ENCODE data around the gene SUCNR1. TPM values are rescaled to one million over a fixed set of nuclear protein-coding genes. Genes with fewer than 3 reads are reported as not detected.
"Not testable (repeated sequence)": the region's sequence is repeated elsewhere in the genome, so short reads cannot be mapped to it uniquely, and the experiment has no call there.

The SUCNR1 gene, protein sequence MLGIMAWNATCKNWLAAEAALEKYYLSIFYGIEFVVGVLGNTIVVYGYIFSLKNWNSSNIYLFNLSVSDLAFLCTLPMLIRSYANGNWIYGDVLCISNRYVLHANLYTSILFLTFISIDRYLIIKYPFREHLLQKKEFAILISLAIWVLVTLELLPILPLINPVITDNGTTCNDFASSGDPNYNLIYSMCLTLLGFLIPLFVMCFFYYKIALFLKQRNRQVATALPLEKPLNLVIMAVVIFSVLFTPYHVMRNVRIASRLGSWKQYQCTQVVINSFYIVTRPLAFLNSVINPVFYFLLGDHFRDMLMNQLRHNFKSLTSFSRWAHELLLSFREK
- 0.03 TPM in 1 of 2 replicates, not detected in the other for total RNA-seq (2014; rRNA removed; shearing (Covaris generic))

- no peak for DNase-seq (ENCODE audit: low spot score)
- in situ Hi-C loops (cut with HindIII; ENCODE audit: low sequenced_read_pairs): no loop called here
Measured at GRCh38 chr3:151873398-151873797, at the start of gene SUCNR1. SUCNR1 (plus strand) TSS chr3:151873643; CDS start chr3:151879893, 6,250 bp downstream.

DNA sequence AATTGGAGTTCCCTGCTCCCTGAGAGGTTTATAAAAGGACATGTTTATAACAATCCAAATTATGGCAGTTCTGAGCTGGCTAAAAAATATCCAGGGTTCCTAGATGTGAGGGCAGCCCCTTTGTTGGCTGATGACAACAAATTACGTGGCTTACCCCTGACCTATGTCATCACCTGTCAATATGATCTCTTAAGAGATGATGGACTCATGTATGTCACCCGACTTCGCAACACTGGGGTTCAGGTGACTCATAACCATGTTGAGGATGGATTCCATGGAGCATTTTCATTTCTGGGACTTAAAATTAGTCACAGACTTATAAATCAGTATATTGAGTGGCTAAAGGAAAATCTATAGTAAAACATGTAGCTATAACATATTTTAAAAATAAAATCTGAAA is 45.6 kb upstream of the SUCNR1 start:
- in situ Hi-C loops (cut with HindIII; ENCODE audit: low sequenced_read_pairs): no loop called here
- no peak for DNase-seq (ENCODE audit: low spot score)

GRCh38 chr3:151835751-151836525 is 37.5 kb upstream of the SUCNR1 start:
- in situ Hi-C loops (cut with HindIII; ENCODE audit: low sequenced_read_pairs): no loop called here
- no peak for DNase-seq (ENCODE audit: low spot score)

DNA sequence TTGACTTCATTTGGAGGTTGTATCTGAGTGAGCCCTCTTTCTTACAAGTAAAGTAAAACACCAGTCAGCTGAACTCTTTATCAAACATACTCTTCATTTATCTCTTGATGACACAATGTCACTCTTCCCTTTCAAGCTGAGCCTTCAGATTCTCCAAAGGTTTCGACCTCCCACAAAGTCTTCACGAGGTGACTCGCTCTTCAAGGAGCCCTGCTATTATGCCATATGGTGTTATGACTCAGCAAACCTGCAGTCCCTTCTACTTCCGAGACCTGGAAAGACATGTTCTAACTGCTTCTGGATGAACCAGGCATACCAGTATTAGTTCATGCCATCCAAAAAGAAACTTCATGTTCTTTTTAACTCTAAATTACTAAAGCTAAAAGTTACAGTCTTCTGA is 36.4 kb upstream of the SUCNR1 start:
- in situ Hi-C loops (cut with HindIII; ENCODE audit: low sequenced_read_pairs): no loop called here
- DNase-seq (ENCODE audit: low spot score): peak; percentile 30

- peak; percentile 58 for DNase-seq (ENCODE audit: low spot score)
- in situ Hi-C loops (cut with HindIII; ENCODE audit: low sequenced_read_pairs): no loop called here
Measured at GRCh38 chr3:151838574-151839312, 34.7 kb upstream of the SUCNR1 start.

- no peak for DNase-seq (ENCODE audit: low spot score)
- in situ Hi-C loops (cut with HindIII; ENCODE audit: low sequenced_read_pairs): no loop called here
Measured at GRCh38 chr3:151839313-151839631, 34.2 kb upstream of the SUCNR1 start.

- in situ Hi-C loops (cut with HindIII; ENCODE audit: low sequenced_read_pairs): no loop called here
Measured at GRCh38 chr3:151841801-151842200, 31.6 kb upstream of the SUCNR1 start.

DNA sequence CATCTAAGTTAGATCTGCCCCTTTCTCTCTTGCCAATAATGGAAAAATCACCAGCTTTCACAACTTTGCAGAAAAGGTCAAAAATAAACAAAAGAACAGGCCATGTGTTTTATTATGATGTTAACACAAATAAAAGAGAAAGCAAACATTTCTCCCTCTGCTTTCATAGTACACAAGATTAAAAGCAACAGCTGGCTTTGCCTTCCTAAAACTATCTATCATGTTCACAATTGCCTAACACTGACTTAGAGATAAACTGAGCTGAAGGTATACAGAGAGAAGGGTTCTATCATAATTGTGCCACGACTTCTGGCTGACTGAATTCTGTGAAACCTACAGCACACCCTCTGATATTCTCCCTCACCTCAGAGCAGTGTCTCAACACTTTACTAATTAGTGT is 30.2 kb upstream of the SUCNR1 start:
- DNase-seq (ENCODE audit: low spot score): no peak
- in situ Hi-C loops (cut with HindIII; ENCODE audit: low sequenced_read_pairs): no loop called here

More at GRCh38 chr3:151841801-151842200, 31.6 kb upstream of the SUCNR1 start:
- DNase-seq (ENCODE audit: low spot score): no peak

- in situ Hi-C loops (cut with HindIII; ENCODE audit: low sequenced_read_pairs): no loop called here
- no peak for DNase-seq (ENCODE audit: low spot score)
Measured at GRCh38 chr3:151845306-151845905, 28.0 kb upstream of the SUCNR1 start.

DNA sequence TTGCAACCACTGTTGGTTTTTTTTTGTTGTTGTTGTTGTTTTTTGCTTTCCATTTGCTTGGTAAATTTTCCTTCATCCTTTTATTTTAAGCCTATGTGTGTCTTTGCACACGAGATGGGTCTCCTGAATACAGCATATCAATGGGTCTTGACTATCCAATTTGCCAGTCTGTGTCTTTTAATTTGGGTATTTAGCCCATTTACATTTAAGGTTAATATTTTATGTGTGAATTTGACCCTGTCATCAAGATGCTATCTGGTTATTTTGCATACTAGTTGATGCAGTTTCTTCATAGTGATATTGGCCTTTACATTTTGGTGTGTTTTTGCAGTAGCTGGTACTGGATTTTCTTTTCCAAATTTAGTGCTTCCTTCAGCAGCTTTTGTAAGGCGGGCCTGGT is 23.4 kb upstream of the SUCNR1 start:
- DNase-seq (ENCODE audit: low spot score); in situ Hi-C loops (cut with HindIII; ENCODE audit: low sequenced_read_pairs): not testable (repeated sequence)

GRCh38 chr3:151852074-151852811 is 21.2 kb upstream of the SUCNR1 start:
- in situ Hi-C loops (cut with HindIII; ENCODE audit: low sequenced_read_pairs): no loop called here
- no peak for DNase-seq (ENCODE audit: low spot score)

GRCh38 chr3:151856118-151856517 is 17.3 kb upstream of the SUCNR1 start:
- in situ Hi-C loops (cut with HindIII; ENCODE audit: low sequenced_read_pairs): no loop called here
- no peak for DNase-seq (ENCODE audit: low spot score)

DNA sequence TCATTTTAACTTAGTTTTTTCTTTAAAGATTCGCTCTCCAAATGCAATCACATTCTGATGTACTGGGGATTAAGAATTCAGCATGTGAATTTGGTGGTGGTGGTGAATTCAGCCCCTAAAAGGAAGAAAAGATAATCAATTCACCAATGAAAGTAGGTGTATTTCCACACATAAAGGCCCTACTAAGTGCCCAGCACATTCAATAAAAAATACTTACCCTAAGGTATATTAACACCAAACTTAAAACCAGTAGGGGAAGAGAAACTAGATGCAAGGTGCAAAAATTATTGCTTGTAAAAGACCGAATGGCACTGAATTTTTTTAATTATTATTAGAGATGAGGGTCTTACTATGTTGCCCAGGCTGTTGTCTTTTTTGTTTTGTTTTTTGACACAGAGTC is 16.8 kb upstream of the SUCNR1 start:
- DNase-seq (ENCODE audit: low spot score): no peak
- in situ Hi-C loops (cut with HindIII; ENCODE audit: low sequenced_read_pairs): no loop called here

- in situ Hi-C loops (cut with HindIII; ENCODE audit: low sequenced_read_pairs): no loop called here
- DNase-seq (ENCODE audit: low spot score): no peak
Measured at GRCh38 chr3:151859233-151859673, 14.2 kb upstream of the SUCNR1 start.

- in situ Hi-C loops (cut with HindIII; ENCODE audit: low sequenced_read_pairs): no loop called here
- DNase-seq (ENCODE audit: low spot score): no peak
Measured at GRCh38 chr3:151859905-151860304, 13.5 kb upstream of the SUCNR1 start.

DNA sequence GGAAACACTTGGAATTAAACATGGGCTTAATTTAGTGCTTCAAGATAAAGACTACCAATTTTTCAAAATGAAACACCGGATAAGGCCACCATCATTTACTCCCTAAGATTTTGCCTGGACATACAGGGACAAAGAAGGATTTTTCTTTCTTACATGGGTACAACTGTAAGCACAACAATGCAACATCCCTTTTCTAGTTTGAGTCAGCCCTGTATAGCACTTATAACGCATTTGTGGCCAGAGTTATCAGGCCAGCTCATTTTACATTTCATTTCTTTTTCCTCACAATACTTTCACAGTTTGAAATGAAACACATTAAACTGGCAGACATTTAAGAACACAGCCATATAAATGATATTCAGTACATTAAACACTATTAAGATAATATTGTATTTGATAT is 9.8 kb upstream of the SUCNR1 start:
- in situ Hi-C loops (cut with HindIII; ENCODE audit: low sequenced_read_pairs): no loop called here
- no peak for DNase-seq (ENCODE audit: low spot score)

- DNase-seq (ENCODE audit: low spot score): no peak
- in situ Hi-C loops (cut with HindIII; ENCODE audit: low sequenced_read_pairs): no loop called here
Measured at GRCh38 chr3:151864423-151865101, 8.9 kb upstream of the SUCNR1 start.

DNA sequence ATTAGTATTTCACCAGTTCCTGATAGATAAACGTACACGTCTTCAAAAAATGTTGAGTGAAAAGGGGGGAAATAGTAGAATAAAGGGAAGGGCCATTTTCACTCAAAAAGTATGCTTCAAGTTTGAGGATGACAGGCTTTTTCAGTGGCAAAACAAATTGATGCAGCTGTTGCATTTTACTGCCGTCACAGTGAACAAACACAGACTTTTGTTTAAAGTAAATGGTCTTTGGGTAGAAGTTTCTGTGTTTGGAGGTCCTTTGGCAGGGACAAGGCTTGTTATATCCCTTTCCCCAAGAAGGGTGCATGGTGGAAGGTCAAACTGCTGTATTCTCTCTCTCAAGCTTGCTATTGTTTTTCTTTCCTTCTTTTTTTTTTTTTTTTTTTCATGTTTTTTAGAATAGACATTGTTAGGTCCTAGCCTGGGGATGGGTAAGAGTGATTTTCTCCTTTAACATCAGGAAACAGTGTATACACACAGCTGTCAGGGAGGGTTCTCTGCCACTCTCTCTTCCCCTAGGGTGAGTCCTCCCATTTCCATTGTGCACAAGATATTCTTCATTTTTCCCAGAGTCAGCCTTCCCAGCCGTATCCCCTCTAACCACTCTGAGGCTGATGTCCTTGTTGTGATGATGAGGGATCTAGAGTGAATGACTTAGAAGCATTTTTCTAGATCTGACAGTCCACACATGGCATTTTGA is 6.6 kb upstream of the SUCNR1 start:
- no peak for DNase-seq (ENCODE audit: low spot score)
- in situ Hi-C loops (cut with HindIII; ENCODE audit: low sequenced_read_pairs): no loop called here
